GM21723 (cell line): ENCODE measurements around the gene SEC24C.
"Not testable (repeated sequence)": the region's sequence is repeated elsewhere in the genome, so short reads cannot be mapped to it uniquely, and the experiment has no call there.

Source experiments
- ATAC-seq: cut with Tn5 transposase; IDR thresholded peaks from one replicate; pipeline ENCODE4 v1.9.1; 2021; ENCODE audit warnings: mild to moderate bottlenecking, moderate library complexity; ENCODE audit not compliant: unreplicated experiment

The SEC24C gene, protein sequence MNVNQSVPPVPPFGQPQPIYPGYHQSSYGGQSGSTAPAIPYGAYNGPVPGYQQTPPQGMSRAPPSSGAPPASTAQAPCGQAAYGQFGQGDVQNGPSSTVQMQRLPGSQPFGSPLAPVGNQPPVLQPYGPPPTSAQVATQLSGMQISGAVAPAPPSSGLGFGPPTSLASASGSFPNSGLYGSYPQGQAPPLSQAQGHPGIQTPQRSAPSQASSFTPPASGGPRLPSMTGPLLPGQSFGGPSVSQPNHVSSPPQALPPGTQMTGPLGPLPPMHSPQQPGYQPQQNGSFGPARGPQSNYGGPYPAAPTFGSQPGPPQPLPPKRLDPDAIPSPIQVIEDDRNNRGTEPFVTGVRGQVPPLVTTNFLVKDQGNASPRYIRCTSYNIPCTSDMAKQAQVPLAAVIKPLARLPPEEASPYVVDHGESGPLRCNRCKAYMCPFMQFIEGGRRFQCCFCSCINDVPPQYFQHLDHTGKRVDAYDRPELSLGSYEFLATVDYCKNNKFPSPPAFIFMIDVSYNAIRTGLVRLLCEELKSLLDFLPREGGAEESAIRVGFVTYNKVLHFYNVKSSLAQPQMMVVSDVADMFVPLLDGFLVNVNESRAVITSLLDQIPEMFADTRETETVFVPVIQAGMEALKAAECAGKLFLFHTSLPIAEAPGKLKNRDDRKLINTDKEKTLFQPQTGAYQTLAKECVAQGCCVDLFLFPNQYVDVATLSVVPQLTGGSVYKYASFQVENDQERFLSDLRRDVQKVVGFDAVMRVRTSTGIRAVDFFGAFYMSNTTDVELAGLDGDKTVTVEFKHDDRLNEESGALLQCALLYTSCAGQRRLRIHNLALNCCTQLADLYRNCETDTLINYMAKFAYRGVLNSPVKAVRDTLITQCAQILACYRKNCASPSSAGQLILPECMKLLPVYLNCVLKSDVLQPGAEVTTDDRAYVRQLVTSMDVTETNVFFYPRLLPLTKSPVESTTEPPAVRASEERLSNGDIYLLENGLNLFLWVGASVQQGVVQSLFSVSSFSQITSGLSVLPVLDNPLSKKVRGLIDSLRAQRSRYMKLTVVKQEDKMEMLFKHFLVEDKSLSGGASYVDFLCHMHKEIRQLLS

DNA sequence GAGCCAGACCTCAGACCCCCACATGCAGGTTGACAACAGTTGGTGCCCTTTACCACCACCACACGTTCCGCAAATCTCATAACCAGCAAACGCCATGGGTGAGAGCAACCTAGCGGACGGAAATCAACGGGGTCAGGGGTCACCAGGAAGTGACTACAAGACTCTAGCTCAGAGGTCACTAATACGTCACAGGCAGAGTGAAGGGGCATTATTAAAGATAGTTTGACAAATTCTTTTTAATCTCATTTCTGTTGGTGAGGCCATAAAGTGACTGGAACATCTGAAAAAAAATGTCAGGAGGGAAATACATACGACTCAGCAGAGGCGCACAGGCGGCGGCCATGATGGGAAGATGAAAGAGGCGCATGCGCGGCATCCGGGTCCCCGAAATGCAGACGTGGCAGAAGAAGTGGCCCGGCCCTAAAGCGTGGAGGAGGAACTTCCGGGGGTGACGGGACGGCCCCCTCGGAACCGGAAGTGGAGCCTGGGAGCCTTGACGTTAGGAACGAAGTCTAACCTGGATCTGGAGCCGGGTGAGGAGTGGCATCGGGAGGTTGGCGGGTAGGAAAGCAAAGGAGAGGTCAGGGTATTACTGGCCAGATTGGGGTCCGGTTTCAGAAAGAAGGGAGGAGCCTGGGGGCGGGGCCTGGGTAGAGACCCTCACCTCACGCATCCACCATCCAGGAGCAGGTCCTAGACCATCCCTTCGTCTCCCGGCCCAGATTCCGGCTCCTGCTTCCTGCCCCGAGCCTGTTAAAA is at the start of gene SEC24C:
TSS of gene SEC24C (plus strand) at position 468 of the 759 bp plus-strand sequence. CDS start 2,461 bp downstream, outside the sequence.
- peak; percentile 86 for ATAC-seq

DNA sequence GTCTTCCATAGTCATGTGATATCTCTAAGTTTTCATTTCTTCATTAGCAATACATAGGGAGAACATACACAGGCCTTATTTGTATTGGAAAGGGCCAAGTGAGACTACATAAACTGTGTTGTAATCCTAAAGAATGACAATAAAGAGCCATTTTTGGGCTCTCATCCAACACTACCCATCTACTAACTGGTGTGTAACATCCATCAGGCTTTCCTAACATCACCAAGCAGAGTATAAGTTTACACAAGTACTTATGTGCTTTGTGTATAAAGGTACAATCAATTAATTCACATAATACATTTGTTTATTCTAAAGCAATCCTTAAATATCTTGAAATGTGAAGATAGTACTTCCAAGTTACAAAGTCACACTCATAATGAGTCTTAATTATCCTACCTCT is 48.9 kb upstream of the SEC24C start:
- ATAC-seq: not testable (repeated sequence)

DNA sequence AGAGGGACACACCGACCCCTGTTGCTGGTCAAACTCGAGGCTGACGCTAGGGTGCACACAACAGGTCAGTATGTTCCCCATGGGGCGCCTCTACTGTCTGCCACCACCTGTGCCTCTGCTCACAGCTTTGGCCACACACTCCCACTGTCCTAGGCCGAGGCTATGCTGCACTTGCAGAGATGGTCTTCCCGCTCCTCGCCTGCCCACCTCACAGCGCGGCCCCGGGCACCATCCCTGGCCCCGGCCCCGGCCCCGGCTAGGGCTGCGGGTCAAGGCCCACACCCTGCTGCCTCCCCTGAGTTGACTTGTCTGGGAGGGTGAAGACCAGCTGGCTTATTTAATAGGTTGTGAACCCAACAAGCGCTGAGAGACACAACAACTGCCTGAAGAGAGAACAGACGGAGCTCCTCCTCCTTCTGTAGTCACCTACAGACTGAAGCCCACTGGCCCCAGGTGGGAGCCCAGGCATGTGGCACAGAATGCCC is 46.5 kb upstream of the SEC24C start, which contains the start of gene AGAP5:
TSS of gene AGAP5 (minus strand) at position 435 of the 485 bp plus-strand sequence. CDS start at position 81, 354 bp downstream.
- ATAC-seq: not testable (repeated sequence)

DNA sequence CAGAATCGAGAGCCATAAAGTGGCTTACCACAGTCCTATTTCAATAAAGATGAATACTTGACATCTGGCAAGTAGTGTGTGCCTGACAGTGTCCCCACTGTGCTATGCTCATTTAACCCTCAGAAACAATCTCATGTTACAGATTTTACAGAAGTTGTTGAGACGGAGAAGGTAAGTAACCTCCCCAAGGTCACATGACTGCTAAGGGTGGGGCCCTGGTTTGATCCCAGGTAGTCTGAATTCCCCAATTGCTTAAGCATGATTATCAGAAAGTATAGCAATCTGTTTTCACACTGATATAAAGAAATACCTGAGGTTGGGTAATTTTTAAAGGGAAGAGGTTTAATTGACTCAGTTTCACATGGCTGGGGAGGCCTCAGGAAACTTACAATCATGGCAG is 45.4 kb upstream of the SEC24C start:
- ATAC-seq: not testable (repeated sequence)

DNA sequence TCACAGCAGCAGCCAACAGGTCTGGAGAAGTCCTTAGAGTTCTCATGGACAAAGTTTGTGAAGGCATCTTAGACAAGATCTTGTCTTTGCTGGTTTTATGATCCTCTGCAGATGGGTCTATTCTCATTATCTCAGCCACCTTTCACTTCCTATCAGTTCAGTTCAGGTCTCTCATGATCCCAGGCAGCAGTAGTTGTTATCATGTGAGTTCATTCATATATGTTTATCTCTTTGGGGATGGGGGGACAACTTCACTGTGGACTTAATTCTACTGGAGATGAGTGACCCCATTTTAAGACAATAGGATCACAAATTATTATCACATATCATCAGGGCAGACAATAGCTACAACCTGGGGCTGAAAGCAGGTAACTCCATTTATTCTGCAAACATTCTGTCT is 40.2 kb upstream of the SEC24C start:
- ATAC-seq: not testable (repeated sequence)

DNA sequence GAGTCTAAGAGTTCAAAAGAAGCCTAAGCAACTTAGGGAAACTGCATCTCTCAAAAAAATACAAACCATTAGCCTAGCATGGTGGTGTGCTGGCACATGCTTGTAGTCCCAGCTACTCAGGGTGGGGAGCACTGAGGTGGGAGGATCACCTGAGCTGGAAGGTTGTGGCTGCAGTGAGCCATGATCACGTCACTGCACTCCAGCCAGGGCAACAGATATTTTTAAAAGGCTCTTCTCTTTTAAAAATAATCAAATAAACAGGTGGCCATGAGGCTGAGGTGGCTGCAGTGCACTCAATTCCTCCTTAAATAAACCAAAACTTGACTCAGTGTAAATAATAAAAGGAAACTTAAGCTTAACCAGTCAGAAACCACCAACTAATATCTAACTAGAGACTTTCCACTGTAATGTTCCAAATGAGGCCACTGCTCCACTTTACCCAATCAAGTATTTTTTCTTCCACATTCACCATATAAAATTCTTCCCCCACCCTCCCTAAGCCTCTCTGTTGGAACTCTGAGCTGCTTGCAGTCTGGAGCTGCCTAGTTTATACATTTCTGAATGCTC is 38.6 kb upstream of the SEC24C start:
- not testable (repeated sequence) for ATAC-seq

DNA sequence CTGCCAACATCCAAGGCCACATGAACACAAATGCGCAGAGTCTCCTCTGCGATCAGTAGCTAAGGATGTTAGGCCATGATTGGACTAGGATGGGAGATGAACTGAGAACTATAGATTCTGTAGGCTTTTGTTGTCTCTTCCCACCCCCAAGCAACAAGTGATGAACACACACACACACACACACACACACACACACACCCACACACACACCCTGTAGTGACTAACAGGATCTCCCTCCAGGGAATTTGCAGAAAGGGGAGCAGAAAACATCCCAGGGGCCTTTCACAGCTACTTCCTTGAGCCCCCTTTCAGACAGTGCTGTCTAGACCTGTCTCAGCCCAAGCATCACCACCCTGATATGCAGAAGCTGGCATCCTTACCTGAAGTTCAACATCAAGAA is 37.7 kb upstream of the SEC24C start:
- not testable (repeated sequence) for ATAC-seq

DNA sequence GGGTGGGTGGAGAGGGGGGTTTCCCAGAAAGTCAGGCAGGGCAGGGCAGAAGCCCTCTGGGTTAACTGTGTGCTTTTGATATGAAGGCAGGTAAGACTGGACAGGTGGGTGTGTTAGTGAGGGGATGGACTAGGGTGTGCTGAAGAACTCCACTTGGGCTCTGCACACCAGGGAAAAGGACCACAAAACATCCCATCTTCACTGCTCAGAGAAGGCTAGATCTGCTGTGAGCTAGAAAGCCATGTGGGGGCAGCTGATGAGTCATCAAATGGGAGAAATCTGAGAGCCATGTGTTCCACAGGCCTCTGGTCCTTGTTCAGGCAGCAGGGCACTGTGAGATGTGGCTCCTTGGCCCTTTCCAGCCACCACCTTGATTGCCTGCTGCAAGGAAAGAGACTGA is 36.5 kb upstream of the SEC24C start:
- ATAC-seq: not testable (repeated sequence)

DNA sequence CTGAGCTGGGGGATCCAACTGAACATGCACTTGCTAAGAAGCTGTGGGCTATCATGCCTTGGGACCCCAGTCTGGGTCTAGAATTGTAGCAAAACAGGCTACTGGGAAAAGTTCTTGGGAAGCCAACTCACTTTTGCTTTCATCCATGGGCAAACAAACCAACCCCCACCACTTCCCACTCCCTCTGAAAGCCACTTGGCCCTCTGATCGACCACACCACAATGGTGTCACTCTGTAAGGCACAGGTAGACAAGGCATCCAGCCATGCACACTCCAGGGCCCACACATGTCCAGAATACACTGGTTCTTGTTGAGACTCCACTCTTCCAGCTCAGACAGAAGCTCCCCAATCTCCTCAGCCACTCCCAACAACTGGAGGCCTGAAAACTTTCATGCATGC is 36.0 kb upstream of the SEC24C start:
- not testable (repeated sequence) for ATAC-seq

DNA sequence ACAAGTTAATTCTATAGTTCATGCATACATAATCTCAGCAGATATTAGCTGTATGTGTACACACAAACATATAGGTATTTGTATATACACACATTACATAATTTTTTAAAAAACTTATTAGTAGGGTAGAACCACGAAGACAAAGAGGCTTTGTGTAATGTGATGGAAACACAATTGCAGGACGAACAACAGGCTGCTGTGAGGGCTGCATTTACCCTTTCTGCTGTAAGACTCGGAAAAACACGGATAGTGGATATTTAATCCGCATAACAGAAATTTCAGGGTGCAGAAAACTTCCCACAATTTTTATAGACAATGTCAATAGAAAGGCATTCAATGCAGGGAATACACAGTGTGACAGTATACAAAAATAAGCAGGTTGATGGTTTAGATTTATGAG is 32.5 kb upstream of the SEC24C start:
- ATAC-seq: not testable (repeated sequence)

DNA sequence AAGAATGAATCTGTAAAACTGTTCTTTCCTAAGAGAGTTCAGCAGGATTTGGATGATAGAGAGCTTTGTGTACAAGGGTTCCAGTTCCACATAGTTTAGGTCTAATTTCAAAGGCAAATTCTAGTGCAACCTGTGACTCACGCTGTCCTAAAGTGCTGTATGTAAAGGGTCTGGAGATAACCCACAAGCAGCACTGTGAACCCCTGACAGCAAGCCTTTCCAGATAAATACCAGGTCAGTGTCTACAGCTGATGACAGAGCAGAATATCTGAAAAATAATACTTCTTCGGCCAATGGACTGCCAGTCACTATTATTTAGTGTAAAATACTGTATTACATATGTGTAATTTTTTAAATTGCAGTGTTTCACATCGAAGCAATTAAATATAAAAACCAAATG is 30.3 kb upstream of the SEC24C start:
- not testable (repeated sequence) for ATAC-seq

DNA sequence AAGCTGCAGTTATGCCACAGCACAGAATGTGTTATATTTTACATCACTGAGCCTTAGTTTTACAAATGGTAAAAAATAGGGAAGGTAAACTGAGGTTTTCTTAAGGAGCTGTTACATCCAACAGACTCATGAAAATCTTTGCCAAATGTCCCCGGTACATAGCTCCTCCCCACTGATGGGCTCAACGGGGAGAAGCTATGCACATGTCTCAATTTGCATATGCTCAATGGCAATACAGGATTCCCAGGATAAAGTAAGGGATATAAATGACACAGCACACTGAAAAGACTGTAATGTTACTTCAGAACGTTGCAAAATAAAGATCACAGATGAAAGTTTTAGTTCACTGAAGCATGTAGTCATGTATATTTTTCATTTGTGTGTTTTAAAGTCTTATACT is 29.7 kb upstream of the SEC24C start:
- ATAC-seq: not testable (repeated sequence)

DNA sequence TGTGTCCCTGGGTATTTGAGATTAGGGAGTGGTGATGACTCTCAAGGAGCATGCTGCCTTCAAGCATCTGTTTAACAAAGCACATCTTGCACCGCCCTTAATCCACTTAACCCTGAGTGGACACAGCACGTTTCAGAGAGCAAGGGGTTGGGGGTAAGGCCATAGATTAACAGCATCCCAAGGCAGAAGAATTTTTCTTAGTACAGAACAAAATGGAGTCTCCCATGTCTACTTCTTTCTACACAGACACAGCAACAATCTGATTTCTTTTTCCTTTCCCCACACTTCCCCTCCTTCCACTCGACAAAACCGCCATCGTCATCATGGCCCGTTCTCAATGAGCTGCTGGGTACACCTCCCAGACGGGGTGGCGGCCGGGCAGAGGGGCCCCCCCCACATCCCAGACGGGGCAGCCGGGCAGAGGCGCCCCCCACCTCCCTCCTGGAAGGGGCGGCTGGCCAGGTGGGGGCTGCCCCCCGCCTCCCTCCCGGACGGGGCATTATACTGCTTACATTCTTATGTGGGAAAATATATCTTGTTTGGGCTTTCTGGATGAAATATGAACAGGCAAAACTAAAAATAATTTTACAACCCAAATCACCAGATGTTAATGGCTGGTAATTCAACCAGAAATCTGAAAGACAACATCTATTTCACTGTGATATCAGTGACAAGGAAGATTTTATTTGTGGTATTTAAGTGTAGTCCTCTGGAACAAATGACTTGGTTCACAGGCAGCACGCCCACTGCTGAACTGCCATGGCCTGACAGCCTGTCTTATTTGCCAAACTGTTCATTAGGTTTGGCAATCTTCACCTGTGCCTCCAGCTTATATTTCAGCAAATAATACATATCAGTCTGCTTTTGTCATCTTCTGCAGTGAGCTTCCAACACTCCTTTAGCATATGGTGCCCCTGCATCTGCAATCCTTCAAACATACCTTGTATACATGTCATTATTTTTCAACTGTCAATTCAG is 28.7 kb upstream of the SEC24C start:
- ATAC-seq: not testable (repeated sequence)

DNA sequence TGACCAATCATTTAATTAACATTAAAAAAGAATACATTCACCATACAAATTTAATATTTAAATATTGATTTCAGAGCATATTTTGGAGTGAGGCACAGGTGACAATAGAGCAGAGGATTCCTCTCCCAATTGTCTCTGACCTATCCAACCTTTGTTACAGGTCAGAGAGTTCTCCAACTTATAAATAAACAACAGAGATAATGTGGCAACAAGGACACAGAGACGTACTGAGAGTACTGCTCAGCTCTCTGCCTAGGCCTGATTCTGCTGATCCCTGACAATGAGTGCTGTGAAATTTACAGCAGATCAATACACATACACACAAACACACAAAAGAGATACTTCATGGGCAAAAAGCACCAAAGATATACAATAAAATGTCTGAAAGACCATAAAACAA is 27.9 kb upstream of the SEC24C start:
- ATAC-seq: no peak

DNA sequence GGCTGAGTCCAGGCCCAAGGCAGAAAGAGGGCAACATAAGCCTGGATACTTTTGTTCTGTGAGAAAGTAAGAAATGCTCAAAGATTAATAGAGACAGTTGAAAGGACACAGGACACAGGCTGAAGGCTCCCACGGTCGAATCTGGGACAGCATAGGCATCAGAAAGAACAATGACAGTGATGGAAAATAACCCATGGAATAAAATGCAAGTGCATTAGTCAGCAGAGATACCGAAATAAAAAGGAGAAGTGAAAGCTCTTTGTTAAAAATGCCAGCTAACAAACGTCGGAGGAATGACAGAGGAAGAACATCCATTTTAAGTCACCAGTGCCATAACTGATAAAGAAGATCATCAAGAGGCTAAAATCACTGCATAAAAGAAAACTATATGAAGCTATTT is 26.6 kb upstream of the SEC24C start:
- no peak for ATAC-seq

DNA sequence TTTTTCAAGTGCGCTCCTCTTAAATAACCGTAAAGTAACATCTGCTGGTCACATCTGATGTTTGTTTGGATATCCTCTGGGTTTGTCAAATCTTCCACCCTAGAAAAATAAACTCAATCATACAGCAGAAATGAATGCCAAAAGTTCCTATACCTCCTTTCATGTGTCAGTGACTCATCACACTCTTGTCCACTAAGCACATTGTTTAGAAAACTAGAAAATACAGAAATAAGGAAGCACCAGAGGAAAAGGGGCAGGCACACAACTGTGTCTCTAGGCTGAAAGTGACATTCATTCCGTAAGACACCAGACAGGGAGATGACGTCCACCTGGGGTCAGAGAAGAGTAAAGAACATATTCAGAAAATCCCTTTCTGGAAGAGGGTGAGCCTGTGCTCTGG is 23.6 kb upstream of the SEC24C start:
- ATAC-seq: not testable (repeated sequence)

DNA sequence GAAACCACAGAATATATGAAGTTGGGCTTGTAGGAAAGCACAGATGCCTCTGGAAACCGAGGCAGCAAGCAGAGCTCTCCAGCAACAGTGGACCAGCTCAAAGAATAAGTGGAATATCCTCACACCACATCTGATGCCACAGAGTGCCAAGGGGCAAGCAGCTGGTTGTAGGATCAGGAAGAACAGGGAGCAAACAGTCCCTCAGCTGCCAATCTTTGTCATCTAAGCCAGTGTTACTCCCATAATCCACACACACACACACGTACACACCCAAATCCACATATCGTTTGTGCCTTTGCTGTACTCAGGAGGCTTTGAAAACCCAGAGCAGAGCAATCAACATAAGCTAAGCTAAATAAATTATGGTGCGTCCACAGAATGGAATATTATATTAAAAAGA is 20.7 kb upstream of the SEC24C start:
- no peak for ATAC-seq

DNA sequence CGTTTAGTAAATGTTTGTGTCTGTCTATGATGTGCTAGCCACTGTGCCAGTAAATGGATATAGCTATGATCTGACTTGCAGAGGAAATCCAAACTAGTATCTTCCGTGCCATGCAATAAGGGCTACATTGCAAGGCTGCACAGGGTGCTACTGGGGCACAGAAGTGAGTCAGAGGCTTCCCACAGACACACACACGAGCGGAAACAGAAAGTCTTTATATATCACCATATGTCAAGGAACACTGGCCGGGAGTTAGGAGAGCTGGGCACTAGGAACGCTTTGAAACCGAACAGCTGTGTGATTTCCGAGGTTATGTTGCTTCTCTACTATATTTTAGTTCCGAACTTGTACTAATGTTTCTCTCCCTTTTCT is 14.4 kb upstream of the SEC24C start:
- ATAC-seq: not testable (repeated sequence)
